Measurements from ENCODE around the gene SNAP47.

SNAP47 gene

DNA sequence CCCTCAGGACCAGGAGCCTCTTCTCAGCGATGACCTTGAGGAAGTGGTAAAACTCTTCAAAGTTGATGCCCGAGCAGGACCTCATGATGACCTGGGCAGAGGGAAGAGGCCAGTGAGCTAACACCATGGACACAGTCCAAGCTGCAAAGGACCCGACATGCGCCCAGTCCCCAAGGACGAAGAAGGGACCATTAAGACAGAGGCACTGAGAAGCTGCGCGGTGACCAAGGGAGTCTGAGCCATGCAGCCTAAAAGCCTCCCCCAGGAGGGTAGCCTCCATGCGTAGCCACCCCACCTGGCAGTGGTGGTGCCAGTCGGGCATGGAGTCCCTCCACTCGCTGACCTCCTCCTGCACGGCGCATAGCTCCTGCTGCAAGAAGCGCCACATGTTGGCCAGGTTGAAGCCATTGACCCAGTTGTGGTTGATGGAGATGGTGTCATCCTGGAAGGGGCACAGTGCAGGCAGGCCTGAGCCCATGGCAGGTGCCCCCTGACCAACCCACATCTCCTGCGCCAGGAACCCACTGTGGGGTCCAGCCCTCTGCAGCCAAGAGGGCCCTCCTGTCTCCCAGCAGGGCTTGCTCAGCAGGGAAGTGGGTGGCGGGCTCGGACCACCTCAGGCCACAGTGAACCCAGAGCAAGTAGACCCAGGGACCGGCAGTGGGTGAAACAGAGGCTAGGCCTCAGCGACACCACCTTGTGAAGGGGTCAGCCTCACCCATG, 2.5 kb upstream of the SNAP47 start:
- no peak for DNase-seq

DNA sequence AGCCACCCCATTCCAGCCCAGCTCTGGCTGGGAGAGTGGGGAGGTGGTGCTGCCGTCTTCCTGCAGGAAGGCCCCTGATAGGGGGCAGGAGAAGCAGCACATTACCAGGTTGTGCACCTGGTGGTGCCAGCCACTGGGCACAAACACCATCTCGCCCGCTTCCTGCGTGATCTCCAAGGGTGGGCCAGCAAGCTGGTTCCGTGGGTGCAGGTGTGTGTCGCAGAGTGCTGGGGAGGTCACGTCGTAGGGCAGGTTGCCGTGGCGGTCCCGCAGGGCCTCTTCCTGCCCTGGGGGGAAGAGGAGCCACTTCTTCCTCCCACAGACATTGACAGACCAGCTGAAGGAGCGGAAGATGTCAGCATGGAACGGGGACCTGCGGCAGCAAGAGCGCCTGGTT, 1.9 kb upstream of the SNAP47 start:
- DNase-seq: no peak

DNA sequence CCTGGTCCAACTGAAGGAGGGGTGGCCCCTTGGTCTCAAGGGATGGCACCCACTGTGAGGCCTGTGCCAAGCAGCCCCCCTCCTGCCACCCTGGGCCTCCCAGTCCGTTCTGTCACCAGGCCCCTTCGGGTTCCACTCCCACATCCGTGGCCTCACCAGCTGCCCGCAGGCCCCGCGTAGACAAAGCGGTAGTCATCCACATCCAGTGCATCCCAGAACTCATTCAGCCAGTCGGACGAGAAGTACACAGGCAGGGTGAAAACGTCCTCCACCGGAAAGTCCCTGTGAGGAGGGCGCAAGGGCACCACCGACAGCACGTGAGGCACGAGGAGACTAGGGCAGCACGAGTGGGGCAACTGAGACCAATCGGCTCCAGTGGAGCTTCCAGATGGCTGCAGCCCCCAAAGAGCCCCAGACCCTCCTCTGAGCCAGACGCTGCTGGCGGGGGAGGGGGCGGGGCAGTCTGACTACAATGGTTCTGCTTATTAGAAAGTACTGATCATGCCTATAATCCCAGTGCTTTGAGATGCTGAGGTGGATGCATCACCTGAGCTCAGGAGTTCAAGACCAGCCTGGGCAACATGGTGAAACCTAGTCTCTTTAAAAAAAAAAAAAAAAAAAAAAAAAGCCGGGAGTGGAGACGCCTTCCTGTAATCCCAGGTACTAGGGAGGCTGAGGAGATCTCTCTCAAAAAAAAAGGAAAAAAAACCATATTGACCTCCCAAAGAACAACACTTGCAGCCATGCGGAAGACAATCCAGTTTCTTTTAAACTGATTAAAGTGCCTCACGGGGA, 1.3 kb upstream of the SNAP47 start:
- DNase-seq: no peak

DNA sequence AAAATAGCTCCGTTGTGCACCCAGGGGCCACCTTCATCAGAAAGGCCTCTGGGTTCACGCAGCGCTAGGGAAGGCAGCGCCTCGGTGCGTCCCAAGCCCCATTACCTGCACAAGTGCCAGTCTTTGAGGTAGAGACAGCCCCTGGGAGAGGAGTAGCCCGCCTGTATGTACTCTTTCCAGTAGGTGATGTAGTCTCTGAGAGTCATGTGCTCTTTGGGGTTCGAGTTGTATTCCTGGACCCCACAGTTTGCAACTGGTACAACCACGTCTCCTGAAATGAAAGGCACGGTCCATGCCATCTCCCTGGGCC, 734 bp upstream of the SNAP47 start:
- DNase-seq: no peak

DNA sequence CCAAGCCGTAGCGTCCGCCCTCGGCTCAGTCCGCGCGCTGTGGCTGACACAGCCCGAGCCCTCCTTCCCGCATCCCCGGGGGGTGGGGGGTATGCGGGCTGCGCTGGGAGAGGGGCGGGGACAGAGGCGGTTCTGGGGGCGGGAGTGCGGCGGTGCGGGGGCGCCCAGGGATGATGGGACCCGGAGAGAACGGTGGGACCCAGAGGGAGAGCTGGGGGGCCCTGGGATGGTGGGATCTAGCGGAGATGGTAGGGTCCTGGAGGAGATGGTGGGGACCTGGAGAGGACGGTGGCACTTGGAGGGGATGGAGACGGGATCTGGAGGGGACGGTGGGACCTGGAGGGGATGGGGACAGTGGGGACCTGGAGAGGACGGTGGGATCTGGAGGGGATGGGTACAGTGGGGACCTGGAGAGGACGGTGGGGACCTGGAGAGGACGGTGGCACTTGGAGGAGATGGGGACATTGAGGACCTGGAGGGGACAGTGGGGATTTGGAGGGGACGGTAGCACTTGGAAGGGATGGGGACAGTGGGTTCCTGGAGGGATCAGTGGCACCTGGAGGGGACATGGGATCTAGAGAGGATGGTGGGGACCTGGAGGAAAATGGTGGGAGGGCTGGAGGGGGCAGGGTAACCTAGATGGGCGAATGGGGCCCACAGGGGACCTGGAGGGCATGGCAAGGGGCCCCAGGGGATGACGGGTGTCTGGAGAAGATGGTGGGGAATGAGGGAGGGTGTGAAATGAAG, 477 bp downstream of the SNAP47 start:
- no peak for DNase-seq

DNA sequence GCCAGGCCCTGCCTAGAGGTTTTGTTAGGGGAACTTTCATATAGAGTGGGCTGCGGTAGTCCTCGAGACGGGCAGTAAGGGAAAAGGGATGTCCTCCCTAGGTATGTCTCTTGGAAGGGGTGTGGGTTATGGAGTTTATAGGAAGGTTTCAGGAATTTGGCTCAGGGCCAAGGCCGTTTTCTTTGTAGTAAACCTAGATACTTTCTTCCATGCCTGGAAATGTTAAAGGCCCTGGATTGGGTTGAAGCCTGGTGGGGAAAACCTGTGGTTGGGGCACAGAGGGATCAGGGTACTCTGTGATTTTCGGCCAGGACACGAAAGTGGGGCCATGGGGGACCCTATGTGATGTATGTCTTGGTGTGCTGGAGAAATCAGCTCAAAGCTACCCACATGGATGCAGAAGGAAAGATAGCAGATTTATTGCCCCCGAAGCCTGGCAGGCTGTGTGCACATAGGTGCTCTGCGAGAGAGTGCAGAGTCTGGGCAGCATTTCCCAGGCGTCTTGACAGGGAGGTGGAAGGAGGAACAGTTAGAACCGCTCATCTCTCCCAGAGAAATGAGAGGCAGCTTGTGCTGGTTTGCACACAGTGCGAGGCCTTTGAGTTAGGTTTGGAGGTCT, 1.7 kb downstream of the SNAP47 start:
- no peak for DNase-seq

DNA sequence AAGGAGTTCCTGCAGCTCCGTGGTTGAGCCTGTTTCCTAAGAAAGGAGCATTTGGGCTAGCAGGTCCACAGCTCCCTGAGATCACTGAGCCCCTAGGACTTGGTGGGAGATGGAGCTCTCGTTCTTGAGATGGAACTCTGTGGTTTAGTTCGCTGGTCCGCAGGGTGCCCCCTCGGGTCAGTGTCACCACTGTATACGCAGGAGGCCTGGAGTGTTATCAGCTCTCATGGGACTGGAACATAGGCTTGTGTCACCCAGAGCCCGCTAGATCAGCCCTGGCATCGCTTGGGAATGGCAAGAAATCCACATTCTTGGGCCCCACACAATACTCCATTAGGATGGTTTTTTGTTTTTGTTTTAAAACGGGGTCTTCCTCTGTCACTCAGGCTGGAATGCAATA, 3.6 kb downstream of the SNAP47 start:
- no peak for DNase-seq

DNA sequence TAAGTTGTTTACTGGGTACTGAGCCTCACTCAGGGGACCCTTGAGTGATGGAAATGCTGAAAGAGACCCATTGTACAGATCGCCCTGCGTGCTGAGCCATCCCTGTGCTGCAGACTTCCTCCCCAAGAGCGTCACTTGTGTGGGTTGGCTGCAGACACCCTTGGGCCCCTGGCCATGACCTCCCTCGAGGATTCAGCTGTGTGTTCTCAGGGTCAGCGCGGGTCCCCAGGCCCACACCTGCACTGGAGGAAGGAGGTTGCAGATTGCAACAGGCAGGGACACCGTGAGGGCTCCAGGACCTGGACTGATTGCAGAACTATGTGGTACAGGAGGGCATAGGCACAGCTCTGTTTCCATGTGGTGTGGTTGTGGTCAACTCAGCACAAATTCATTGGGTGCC, 4.4 kb downstream of the SNAP47 start:
- no peak for DNase-seq

DNA sequence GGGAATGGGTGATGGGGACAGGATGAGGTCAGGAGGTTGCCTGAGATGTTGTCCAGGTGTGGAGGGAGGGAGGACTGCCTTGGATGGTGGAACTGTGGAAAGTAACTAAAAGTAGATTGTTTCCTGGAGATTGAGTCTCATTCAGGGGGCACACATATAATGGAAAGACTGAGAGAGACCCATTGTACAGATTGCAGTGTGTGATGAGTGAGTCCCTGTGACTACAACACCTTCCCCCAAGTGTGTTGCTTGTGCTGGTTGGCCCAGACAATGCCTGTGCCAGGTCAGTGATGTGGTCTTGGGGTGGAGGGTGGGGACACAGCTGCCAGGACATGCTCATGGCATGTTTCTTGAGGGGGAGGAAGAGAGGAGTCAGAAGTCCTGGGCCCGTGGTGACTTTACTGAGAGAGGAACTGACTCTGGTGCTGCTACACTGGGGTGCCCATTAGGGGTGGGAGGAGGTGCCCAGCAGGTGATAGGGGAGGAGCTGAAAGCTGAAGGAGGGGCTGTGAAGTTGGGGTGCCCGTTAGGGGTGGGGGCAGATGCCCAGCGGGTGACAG, 5.2 kb downstream of the SNAP47 start:
- no peak for DNase-seq

DNA sequence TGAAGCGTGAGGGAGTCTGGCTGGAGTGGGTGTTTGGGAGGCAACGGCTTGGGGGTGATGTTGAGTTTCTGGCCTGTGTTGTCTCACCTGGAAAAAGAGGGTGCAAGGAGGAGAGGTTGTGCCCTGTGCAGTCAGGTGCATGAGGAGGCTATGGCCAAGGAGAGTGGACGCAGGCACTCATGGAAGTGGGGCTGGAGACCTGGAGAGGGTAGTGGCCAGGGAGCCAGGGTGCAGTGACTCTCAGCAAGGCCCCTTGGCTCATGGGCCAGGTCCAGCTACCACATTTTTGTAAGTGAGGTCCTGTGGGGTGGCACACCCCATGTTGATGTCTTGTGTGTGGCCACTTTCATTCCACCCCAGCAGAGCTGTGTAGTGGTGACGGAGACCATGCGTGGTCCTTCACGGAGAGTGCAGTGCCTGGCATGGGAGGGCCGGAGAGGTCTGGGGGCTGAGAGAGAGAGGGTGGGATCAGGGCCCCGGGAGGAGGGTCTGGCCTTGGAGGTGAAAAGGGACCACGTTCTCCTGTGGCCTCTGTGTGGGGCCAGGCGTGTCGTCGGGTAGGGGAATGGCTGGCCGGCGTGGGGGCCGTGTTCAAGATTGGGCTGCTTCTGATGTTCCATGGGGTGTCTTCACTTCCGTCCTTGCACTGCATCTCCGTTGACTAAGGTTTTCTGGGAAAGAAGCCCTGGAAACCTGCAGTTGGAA, 6.1 kb downstream of the SNAP47 start:
- no peak for DNase-seq

DNA sequence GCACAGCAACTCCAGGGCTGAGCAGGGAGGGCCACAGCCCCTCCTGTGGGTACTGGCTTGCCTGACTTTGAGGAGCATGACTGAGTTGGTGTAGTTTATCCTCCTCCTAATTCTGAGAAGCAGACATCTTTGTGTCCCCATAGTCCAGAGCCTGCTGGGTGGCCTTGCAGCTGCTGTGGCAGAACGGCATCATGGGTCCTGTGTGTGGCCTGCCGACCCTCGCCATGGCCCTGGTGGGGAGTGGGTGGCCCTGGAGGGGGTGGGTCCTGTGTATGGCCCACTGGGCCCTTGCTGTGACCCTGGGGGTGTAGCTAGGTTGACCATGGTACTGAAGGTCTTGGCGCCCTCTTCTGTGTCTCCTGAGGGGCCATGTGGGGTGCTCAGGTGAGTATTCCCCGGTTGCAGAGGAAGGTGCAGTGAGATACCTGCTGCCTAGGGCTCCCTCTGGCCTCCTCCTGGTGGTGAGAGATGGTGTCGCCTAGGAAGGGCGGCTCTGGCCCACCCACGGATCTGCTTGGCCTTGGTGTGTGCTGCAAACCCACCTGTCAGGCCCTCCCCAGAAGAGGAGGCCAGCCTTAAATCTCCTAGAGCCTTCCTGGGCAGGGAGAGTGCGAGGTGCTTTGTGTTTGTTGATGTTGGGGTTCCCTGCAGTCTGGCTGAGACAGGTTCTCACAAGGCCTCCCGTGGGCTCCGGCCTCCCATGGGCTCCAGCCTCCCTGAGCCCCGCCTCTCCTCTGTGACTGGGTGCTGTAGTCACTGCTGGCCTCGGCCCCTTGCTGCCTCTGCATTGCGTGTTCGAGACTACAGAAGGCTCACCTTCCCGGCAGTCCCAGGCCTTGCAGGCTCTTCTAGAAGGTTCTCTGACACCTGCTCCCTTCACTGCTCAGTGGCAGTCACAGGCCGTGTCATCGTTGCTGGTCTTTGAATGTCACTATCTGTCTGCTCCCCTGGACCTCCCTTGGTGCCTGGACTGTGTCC, 7.8 kb downstream of the SNAP47 start:
- DNase-seq: no peak

DNA sequence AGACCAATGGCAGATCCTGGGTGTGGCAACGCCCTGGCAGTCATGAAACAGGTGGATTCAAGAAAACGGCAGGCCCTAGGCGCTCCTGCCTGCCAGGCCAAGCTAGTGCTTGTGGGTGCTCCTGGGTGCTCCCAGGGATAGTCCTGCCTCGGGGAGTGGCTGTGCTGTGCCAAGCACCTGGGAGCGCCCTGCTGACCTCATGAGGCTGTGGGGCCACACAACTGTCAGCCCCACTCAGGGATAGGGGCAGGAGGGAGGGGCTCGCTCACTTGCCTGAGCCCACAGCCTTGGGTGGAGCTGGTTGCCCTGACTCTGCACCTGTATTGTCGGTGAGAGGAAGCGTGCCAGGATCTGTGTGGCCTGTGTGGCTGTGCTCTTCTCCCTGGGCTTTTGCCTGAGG, 9.4 kb downstream of the SNAP47 start:
- DNase-seq: no peak

DNA sequence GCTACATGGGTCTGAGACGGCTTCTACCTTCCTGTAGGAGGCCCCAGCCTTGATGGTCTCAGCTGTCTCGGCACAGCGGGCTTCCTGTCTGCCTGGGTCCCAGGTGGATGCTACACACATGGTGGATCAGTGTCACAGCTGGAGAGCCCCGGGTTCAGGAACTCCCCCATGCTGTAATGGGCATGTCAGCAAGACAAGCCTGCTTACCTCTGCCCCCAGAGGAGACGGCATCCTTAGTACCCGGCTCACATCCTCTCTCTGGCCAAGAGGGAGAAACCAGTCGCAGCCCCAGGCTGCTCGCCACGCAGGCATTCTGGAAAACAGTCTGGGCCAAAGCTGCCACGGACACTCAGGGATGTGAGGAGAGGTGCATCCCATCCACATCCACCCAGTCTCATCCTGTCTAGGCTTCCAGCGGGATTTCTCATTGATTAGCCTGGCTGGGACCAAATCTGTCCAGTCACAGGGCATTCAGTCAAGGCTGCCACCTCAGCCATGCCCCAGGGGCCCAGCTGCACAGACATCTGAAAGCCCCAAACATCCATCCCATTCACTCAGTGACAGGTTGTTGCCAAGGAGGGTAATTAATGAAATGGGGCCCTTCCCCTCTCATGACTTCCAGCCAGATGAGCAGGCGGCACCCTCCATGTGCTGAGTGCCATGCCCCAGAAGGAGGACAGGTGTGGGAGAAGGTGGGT, 10.5 kb downstream of the SNAP47 start:
- no peak for DNase-seq

DNA sequence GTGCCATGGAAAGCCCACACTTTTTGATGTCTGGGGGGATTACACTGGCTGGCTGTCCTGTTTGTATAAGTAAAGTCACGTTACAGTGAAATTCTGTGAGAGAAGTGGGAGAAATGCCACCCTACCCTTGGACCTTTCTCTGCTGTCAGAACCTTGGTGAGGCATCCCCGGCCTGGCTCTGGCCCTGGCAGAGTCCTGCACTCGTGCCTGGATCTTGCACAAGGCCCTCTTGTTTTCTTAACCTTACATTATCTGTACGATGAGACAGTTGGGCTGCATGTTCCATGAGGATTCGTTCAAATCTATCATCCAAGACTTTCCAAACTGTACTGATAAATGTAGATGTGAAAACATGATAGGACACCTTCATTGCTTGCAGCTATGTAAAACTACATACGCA, 11.4 kb downstream of the SNAP47 start:
- no peak for DNase-seq

DNA sequence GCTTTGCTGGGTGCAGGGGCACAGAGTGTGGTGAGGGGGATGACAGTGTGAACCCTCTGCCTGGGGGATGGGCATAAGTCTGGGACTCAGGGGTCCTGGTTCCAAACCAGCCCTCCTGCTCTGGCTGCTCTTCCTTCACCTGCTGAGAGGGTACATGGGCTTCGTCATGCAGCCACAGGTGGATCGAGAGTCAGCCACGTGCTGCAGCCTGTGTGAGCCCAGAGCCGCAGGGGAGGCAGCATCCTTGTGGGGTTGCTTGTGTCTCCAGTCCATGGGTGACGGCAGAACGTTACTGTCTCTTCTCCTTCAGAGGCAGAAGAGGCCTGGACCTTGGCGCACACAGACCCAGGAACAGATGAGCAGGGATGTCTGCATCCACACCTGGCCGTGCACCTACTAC, 12.1 kb downstream of the SNAP47 start:
- DNase-seq: no peak

DNA sequence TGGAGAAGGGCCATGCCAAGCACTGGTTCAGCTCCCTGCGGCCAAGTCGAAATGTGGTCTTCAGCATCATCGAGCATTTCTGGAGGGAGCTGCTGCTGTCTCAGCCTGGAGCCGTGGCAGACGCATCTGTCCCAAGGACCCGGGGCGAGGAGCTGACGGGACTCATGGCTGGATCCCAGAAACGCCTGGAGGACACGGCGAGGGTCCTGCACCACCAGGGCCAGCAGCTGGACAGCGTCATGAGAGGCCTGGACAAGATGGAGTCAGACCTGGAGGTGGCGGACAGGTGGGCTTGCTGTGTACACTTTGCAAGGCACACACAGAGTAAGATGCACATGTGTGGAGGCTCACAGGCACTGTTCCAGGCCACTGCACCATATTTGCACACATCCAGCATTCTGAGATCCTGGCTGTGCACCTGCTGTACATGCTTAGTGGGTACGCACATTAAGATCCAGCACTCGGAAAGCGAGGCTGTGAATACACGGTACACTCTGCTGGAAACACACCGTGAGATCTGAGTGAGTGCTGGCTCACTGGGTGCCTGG, 12.8 kb downstream of the SNAP47 start:
- no peak for DNase-seq

DNA sequence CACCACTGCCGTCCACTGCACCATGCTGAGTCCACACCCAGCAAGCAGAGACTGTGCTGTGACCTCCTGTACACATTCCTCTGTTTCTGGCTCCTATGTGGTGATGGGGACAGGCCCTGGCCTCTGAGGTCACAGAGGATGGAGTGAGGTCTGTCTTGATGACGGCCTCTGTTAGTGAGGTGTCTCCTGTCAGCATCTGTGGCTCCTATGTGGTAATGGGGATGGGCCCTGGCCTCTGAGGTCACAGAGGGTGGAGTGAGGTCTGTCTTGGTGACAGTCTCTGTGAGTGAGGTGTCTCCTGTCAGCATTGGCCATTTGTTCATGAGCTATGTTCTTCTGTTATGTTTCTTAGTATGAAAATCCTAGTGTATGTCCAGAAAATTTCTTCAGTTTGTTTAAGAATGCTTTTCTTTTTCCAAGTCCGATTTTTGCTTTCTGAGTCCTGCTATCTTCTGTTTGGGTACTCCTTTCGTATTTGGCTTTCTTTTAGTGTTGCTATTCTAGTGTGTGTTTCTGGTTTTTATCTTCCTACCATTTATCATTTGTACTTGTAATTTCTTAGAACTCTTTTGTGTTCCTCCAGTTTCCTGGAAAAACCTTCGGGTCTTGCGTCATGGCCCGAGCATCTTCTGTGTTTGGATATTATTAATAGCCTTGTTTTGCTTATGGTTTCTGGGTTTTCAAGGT, 13.4 kb downstream of the SNAP47 start:
- no peak for DNase-seq

DNA sequence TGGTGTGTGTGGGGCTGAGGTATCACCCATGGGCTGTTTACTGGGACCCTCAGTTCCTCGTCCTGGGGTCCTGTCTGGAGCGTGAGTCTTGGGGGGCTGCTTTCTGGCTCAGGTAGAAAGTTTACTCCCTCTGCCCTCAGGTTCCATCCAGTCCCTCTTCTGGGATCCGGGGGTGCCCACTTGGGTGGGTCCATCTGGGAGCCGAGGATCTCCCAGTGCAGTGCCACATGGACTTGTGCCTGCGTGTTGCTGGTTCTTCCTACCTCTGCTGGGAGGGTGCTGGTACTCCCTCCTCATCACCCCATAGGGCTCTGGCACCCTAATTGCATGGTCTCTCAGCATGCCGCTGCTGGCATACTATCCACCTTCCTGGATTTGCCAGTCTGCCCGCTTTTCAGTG, 14.0 kb downstream of the SNAP47 start:
- no peak for DNase-seq

DNA sequence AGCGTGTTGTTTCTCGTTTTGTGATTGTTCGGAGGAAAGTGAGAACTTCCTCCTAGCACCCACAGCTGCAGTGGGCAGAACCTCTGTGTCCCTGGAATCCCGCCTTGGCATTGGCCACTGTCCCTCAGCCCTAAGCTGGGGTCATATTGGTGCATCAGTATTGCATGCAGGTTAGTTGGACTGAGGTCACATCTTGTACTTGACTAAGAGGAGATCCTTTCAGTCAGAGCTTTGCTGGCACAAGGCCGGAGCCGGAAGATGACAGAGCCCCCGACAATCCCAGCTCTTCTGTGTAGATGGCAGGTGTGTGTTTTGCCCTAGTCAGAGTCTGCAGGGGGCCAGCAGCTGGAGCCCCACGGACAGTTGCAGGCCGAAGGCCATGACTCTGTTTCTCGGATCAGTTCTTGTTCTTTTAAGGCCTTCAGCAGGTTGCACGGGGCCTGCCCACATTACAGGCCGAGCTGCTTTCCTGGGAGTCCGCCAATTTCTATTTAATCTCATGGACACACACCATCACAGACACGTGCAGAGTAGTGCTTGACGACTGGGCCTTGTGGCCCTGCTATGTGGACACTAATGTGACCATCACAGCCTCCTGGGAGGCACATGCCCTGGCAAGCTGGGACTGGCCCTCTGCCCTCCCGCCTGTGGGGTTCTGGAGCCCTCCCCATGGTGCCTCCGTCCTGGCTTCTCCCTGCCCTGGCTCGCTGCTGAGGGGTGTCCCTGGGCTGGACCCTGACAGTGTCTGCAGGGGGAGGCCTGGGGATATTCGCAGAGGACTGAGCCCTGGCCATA, 14.9 kb downstream of the SNAP47 start:
- no peak for DNase-seq

Data from fibroblast of upper back skin (primary cell).